Lower leg skin (tissue), 4 donors: ENCODE measurements around the gene WWOX. TPM values are rescaled to one million over a fixed set of nuclear protein-coding genes. Genes with fewer than 3 reads are reported as not detected.
A peak's percentile ranks its signal among the peaks of the same experiment; 100 is the strongest.

Experiments used
- DNase-seq, 2 donors: peaks; one replicate each; pipeline ENCODE4 v3.0.0-alpha.2; 2019; ENCODE audit warnings: low spot score in 2 of 2
- H3K4me3 ChIP-seq: fragments of 200-600 bp; sonication (generic); 2 replicates; pipeline ENCODE4 v1.5.1; 2017; ENCODE audit warnings: mild to moderate bottlenecking, low read depth; ENCODE audit not compliant: poor library complexity, severe bottlenecking
- CTCF ChIP-seq, 3 donors: fragments of 450-650 bp; IDR thresholded peaks; one replicate each; pipeline ENCODE4 v1.5.1; 2016; ENCODE audit warnings: antibody characterized with exemption in 3 of 3, mild to moderate bottlenecking in 3 of 3, moderate library complexity in 2 of 3
- POLR2A ChIP-seq, 2 donors: fragments of 450-650 bp; IDR thresholded peaks; one replicate each; pipeline ENCODE4 v1.6.1; 2016 to 2017; ENCODE audit warnings: antibody characterized with exemption in 2 of 2, mild to moderate bottlenecking in 1 of 2, moderate library complexity in 1 of 2
- WGBS, 2 donors: methylation state at CpG; one replicate each; pipeline ENCODE4 v1.1.5; 2018; 5-methylcytosine and 5-hydroxymethylcytosine counted together
- intact Hi-C: fragments of 100-400 bp; cut with DNase I; formaldehyde crosslinking; loops from one replicate; pipeline ENCODE4 v1.15.0; 2023; ENCODE audit warnings: low total_unique reads
- total RNA-seq, 4 donors: library from RNA; depleted of rRNA; stranded (reverse); fragments of >200 nt; gene quantifications; one replicate each; pipeline ENCODE4 v1.1.0, GENCODE V29; 2016

The WWOX gene
- total RNA-seq, 4 donors from 2014 or later: 21.0 to 82.7 (median 36.1) TPM

- TF ChIP-seq CTCF (IDR thresholded peaks at IDR 0.05): no peak
- no peak for TF ChIP-seq POLR2A (IDR thresholded peaks at IDR 0.05)
These were observed 997.7 kb downstream of the WWOX start for GRCh38 chr16:79097166-79097565.

GRCh38 chr16:79097771-79098170 is 998.3 kb downstream of the WWOX start:
- DNase-seq: no peak
- no peak overlapping the region for H3K4me3 ChIP-seq
- no peak for TF ChIP-seq CTCF (IDR thresholded peaks at IDR 0.05)
- no peak for TF ChIP-seq POLR2A (IDR thresholded peaks at IDR 0.05)
- 53 to 54% methylated on average over 7 of the region's 7 CpGs for WGBS, 2 donors
- intact Hi-C loops: no loop called here

More at GRCh38 chr16:79097166-79097565, 997.7 kb downstream of the WWOX start:
- intact Hi-C loops: no loop called here
- no peak overlapping the region for H3K4me3 ChIP-seq
- DNase-seq: no peak
- 28 to 30% methylated on average over 7 of the region's 7 CpGs for WGBS, 2 donors

- DNase-seq: no peak
- H3K4me3 ChIP-seq: no peak overlapping the region
- TF ChIP-seq POLR2A (IDR thresholded peaks at IDR 0.05) (no peak), CTCF (IDR thresholded peaks at IDR 0.05) (no peak)
- intact Hi-C loops: no loop called here
- 69 to 77% methylated on average over 3 of the region's 3 CpGs for WGBS, 2 donors
These were observed 999.5 kb downstream of the WWOX start for GRCh38 chr16:79098907-79099306.

GRCh38 chr16:79099716-79100115 is 1000.3 kb downstream of the WWOX start:
- intact Hi-C loops: no loop called here
- WGBS, 2 donors: 46 to 56% methylated on average over 2 of the region's 2 CpGs
- H3K4me3 ChIP-seq: no peak overlapping the region
- peak in 1 of 2 donors; percentile 3 for DNase-seq
- TF ChIP-seq CTCF (IDR thresholded peaks at IDR 0.05): no peak
- no peak for TF ChIP-seq POLR2A (IDR thresholded peaks at IDR 0.05)

- no peak for TF ChIP-seq POLR2A (IDR thresholded peaks at IDR 0.05)
- no peak for TF ChIP-seq CTCF (IDR thresholded peaks at IDR 0.05)
- DNase-seq: peak in 1 of 2 donors; percentile 71
- 52 to 63% methylated on average over 8 of the region's 8 CpGs for WGBS, 2 donors
- H3K4me3 ChIP-seq: no peak overlapping the region
- intact Hi-C loops: no loop called here
These were observed 1001.0 kb downstream of the WWOX start for GRCh38 chr16:79100447-79100846.

GRCh38 chr16:79101491-79101890 is 1002.0 kb downstream of the WWOX start:
- 43 to 53% methylated on average over 5 of the region's 5 CpGs for WGBS, 2 donors
- peak in 1 of 2 donors; percentile 15 for DNase-seq
- no peak overlapping the region for H3K4me3 ChIP-seq
- intact Hi-C loops: no loop called here
- TF ChIP-seq POLR2A (IDR thresholded peaks at IDR 0.05) (no peak), CTCF (IDR thresholded peaks at IDR 0.05) (no peak)
